ENCODE results near the gene TMED3.
"Not testable (repeated sequence)": the region's sequence is repeated elsewhere in the genome, so short reads cannot be mapped to it uniquely, and the experiment has no call there.

TMED3 gene

DNA sequence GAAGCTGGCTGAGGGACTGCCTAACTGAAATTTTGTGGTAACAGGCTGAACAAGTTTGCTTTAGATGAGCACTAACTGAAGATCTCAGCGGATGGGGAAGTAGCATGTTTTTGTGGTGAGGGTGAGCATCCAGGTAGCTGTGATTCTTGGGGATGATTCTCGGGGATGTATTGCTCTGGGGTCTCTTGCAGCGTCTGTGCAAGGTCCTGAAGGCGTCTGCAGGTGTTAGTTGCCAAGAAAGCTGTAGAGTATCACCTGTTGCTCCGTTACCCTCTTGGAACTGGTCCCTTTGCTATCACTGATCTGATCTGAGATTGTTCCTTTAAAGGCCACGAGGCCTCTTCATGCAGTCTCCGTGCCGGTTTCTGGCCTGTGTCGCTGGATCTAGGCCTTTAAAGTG lies 6.0 kb downstream of the TMED3 start:
- DNase-seq (ENCODE audit: low read depth in 2 of 2) = no peak

DNA sequence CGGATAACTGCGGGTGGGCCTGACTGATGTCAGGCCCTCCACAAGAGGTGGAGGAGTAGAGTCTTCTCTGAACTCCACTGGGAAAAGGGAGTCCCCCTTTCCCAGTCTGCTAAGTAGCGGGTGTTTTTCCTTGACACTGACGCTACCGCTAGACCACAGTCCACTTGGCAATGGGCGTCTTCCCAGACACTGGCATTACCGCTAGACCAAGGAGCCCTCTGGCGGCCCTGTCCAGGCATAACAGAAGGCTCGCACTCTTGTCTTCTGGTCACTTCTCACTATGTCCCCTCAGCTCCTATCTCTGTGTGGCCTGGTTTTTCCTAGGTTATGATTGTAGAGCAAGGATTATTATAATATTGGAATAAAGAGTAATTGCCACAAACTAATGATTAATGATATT lies 9.1 kb downstream of the TMED3 start:
- DNase-seq (ENCODE audit: low read depth in 2 of 2) = not testable (repeated sequence)

DNA sequence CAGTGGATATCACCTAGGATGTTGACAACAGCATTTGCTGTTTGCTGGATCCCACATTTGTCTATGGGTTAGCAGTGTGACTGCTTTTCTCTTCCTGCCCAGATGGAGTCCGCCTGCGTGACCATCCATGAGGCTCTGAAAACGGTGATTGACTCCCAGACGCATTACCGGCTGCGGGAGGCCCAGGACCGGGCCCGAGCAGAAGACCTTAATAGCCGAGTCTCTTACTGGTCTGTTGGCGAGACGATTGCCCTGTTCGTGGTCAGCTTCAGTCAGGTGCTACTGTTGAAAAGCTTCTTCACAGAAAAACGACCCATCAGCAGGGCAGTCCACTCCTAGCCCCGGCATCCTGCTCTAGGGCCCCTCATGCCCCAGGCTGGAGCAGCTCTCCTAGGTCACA lies 11.0 kb downstream of the TMED3 start:
- DNase-seq (ENCODE audit: low read depth in 2 of 2) = no peak

DNA sequence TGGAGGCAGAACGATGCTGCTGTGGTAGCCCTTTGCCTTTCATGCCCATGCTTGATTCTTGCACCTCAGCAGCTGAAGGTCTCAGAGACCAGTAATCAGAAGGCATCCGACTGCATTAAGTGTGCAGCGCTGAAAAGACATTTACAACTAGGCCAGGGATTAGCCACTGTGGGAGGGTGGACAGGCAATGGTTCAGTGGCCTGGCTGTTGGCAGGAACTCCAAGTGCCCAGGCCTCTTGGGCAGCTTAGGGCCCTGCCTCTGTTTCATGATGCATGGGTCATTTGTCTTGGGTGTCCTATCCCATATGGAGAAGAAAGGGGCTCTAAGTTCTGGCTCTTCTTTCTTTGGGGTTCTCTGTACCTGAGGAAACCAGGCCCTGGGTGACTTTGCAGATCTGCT lies 11.4 kb downstream of the TMED3 start:
- no peak for DNase-seq (ENCODE audit: low read depth in 2 of 2)

DNA sequence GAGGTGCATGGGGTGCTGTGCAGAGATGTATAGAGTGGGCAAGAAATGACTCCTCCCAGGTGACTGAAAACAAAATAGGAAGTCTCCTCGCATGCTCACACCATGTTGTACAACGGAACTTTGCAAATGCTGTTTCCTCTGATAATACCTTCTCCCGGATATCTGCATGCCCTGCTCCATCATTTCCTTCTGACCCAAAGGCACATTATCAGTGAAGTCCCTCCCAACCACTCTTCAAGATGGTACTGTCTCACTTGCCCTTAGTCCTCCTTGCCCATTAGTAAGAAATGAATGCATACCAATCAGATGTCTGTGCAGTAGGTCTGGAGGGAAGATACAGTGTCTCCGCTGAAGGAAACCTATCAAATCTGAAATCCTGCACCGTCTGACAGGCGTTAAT lies 12.0 kb downstream of the TMED3 start:
- DNase-seq (ENCODE audit: low read depth in 2 of 2) = no peak

DNA sequence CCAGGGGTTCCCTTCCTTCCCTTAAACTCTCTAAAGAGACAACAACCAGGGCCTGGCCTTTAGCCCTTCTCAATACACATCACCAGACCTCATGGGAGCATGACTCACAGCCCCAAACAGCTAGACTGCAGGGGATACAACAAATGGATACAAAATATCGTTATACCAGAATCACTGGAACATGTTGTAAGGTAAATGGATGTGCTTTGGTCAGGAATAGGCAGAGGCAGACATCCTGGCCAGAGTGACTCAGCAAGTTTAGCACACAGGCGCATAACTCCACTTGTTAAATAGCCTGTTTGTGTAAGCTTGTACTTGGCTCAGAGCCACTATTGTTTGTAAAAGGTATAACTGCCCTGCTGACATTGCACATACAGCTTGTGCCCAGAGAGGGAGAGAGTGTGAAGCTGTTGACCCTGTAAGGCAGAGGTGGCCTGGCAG lies 18.3 kb downstream of the TMED3 start:
- no peak for DNase-seq (ENCODE audit: low read depth in 2 of 2)

DNA sequence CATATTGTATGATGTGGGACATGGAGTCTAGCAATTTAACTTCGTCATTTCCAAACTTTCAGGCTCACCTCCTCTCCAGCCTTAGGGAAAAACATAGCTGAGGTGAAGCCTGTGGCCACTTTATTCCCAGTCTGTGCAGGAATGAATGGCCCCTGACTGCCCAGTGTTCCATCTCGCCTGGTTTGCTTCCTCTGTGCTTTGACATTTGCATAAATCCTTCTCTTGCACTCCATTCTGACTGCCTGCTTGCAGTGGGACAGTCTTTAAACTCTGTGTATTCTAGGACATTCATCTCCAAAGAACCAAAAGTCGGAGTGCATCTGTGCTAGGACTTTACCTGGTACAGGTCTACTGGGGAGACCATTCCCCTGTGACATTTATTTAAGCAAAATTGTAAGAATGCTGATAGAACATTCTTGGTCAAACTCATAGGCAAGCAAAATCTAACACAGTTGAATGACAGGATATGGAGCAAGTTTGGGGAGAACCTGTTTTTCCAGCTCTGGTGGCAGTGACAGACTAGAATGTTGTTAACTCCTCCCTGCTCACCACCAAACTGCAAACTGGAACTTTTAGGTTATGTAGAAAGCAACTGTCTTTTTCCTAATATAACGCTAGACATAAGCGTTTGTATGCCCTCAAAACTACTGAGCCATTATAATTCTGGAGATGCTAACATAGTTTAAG lies 22.1 kb downstream of the TMED3 start:
- DNase-seq (ENCODE audit: low read depth in 2 of 2) = no peak

DNA sequence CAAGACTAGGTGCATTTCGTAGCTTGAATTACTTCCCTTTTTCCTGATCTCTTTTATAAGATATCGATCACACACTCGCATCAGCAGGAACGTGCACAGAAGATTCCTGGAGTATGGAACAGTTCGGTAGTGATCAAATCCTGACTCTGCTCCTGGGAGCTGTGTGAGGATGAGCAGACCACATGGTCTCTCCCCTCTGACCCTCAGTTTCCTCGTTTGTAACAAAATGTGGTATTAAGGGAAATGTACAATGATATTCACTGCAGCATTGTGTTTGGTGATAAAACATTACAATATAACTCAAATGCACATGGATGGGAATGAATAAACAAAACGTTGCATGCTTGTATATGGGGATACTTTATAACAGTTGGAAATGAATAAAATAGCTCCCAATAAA lies 26.7 kb downstream of the TMED3 start:
- no peak for DNase-seq (ENCODE audit: low read depth in 2 of 2)

DNA sequence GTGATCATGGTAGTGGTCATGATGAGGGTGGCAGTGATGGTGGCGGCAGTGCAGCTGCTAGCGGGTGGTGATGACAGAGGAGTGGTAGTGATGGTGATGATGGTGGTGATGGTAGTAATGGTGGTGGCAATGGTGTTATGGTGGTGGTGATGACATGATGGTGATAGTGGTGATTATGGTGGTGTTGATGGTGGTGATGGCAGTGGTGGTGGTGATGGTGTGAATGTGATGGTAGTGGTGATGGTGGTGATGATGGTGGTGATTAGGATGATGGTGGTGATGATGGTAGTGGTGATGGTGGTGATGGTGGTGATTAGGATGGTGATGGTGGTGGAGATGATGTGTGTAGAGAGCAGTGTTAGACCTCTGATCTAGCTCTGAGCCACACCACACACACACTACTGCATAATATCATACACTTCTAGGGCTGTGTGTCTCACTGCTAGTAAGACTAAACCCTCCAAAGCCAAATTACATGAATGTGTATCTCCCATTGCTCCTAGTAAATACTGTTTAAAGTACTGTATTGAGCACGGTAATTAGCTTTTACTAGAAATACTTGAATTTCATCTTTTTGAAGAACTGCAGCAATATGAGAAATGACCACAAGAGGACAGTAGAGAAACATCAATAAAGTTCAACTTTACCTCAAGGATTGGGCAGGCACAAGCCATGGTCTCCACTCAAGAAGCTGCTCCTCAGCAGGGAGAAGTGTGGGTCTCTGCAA lies 28.8 kb downstream of the TMED3 start:
- DNase-seq (ENCODE audit: low read depth in 2 of 2) = no peak

DNA sequence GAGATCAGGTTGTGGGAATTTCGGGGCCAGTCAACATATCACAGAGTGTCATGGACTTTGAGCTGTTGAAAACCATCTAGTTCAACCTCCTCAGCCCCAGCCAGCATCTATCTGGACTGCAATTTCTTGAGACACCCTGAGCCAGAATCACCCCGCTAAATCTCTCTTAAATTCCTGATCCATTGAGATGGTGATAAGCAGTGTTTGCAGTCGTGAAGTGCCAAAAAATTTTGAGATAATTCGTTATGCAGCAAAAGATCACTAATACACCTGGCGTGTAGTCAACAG lies 29.3 kb downstream of the TMED3 start:
- DNase-seq (ENCODE audit: low read depth in 2 of 2) = no peak

DNA sequence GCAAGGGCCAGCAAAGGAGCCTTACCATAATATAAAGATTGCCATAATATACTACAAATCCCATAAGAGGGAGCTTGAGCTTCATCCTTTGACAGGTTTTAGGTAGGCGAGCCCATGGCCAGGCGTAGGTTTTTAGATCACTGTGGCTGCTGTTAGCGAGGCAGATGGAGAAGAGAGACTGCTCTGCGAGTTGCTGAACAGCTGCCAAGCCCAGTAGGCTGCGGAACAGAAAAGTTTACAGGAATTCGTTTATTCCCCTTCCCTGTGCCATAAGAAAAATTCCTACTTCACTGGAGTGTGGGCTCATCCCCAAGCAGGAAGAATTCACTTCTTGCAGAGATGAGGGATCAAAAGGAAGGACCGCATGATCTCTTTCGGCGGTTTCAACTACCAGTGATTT lies 30.5 kb downstream of the TMED3 start:
- no peak for DNase-seq (ENCODE audit: low read depth in 2 of 2)

DNA sequence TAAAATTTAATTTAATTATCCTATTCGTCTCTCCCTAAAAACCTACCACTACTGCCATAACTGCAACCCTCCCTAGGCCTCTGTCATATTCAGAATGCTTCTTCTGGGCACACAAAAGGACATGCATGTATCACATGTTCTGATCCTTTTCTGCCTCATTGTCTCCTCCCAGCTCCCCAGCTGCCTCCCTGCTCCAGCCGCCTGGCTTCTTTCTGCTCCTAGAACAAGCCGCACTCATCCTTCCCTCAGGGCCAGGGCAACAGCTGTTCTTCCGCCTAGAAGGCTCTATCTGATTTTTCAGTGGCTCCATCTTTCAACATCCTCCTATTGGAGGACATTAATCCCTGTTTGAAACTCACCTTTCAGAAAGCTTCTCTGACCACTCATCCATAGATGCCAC lies 38.6 kb downstream of the TMED3 start:
- DNase-seq (ENCODE audit: low read depth in 2 of 2) = no peak

DNA sequence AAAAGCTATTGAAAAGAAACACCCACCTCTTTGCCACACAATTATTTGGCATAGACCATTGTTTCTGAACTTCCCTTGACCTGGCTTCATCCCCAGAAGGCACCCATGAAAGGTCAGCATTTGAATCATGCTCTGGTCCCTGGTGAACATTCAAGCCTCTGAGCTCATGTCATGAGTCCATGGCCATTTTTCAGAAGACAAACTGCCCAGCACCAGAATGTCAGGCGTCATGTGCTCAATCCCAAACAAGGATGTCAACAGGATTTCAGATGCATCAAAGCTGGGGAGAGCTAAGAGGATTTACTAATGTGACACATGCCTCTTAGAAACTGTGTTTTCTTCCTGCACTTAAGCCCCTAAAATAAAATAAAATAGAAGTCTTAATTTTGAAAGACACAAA lies 41.3 kb downstream of the TMED3 start:
- no peak for DNase-seq (ENCODE audit: low read depth in 2 of 2)

DNA sequence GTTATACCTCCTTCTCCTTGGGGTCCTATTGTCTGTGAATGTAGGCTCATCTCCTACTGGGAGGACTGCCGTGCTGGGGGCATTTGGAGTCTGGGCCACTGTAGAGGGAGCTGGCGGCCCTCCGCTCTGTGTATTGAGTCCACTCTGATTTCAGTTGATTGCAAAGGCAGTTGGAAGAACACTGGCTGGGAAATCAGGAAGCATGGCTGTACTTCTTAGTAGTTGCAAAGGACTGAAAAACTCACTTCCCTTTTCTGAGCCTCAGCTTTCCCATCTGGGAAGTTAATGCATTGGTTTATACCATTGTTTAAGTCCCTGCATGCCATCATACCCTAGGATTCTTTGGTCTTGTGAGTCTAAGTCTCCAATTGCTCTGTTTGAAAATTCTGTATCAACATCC lies 46.7 kb downstream of the TMED3 start:
- no peak for DNase-seq (ENCODE audit: low read depth in 2 of 2)

DNA sequence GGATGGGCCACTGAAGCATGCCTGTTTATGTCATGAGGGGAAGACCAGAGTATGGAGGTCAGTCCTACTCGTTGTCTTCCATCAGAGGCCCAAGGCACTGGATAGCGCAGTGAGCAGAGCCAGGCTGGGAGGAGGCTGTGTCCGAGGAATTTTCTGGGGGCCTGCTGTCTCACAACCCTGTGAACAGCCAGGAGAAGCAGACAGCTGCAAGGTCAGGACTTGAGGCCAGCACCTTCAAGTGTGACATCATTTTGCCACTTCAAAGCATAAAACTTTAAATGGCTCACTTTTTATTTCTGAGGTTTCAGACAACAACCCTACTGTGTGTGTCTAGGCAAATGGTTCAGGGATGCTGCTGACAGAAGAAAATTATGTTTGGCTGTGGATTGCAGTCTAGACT lies 47.2 kb downstream of the TMED3 start:
- DNase-seq (ENCODE audit: low read depth in 2 of 2) = no peak

DNA sequence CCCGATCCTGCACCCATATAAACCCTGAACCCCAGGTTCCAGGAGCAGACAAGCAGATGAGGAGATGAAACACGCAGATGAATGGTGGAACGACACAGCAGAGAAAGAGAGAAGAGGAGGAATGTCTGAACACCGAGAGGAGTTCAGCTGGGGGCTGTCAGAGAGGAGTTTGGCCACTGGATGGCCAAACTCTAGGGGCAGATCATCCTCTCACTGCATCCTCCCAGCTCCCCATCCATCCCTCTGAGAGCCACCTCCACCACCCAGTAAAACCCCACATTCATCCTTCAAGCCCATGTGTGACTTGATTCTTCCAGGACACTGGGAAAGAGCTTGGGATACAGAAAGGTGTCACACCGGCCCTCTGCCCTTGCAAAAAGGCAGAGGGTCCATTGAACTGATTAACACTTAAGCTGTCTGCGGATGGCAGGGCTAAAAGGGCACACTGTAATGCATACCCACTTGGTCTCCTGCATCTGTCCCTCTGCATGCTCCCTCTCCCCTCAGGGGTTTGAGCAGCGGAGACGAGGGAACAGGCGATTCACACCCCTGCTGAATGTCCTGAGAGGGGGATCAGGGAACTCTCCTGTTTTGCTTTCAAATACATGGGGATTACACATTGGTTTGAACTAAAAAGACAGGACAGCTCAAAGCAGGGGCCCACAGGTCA lies 53.8 kb downstream of the TMED3 start:
- no peak for DNase-seq (ENCODE audit: low read depth in 2 of 2)

DNA sequence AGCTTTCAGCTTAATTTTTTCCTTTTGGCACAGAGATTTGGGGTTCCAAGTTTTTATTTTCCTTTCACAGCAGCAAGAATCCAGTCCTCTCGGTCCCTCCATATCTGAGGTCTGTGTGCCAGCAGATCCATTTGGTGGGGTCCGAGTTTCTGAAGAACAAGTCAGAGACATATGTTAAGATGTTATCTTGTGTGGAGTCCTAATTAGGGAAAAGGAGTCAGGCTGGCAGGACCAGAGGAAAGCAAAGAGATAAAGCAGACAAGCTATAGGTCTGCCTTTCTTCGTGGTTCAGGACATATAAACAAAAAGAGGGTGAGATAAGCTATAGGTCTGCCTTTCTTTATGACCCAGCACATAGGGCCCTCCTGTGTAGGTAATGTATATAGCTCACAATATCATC lies 54.9 kb downstream of the TMED3 start:
- DNase-seq (ENCODE audit: low read depth in 2 of 2) = no peak

DNA sequence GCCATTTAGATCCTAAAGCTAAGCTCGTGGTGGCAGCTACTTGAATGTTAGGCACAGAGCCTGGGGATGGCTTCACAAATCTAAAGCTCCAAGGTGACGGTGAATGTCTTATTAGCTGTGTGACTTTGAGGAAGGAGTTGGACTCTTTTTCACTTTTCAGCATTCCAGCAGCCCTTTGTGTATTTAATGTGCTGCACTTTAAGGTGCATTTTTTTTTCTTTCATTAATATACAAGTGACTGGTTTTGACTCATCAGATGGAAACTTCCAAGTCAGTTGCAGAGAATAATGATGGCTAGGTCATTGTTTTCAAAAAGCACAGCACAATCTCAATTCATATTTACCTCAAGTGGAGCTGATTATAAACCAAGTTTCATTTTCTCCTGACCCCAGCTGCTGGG lies 55.8 kb downstream of the TMED3 start:
- no peak for DNase-seq (ENCODE audit: low read depth in 2 of 2)

DNA sequence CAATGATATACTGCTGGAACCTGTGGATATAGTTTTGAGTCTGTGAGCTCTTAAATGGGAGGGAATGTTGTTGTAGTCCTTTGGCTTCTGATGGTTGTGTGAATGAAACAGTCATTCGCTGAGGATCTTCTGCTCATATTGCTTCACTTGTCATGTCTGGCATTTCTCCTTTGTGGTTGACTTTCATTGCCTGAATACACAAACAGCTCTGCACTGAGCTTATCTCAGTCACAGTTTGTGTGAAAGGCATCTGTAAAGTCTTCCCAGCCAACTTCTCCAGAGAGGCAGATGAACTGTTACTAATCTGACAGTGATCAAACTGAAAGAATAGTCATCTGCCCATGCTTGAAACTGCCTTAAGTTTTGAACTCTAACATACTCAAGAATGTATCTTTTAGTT lies 59.8 kb downstream of the TMED3 start:
- no peak for DNase-seq (ENCODE audit: low read depth in 2 of 2)

DNA sequence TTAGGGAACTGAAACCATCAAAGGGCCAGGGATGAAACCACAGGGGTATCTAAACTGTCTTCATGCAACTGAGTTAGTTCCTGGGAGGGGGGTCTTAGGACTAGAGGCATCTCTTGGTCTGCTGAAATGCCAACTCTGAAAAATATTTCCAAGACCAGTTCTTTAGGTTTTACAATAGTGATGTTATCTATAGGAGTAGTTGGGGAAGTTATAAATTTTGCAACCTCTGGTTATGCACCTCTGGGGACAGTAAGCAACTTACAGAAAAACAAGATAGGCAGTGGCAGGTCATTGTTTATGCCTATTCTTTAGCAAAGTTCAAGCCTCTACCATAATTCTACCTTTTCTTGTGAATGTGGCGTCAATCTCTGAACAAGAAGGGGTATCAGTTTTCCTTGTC lies 60.7 kb downstream of the TMED3 start:
- no peak for DNase-seq (ENCODE audit: low read depth in 2 of 2)

DNA sequence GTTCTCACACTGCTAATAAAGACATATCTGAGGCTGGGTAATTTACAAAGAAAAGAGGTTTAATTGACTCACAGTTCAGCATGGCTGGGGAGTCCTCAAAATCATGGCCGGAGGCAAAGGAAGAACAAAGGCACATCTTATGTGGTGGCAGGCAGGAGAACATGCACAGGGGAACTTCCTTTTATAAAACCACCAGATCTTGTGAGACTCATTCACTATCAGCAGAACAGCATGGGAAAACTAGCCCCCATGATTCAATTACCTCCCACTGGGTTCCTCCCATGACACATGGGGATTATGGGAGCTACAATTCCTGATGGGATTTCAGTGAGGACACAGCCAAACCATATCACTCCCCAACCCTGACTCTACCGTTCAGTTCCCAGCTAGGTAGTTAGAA lies 61.5 kb downstream of the TMED3 start:
- no peak for DNase-seq (ENCODE audit: low read depth in 2 of 2)

Measured in stimulated activated CD8-positive, alpha-beta memory T cell treated with anti-CD3 and anti-CD28 coated beads, Interleukin-7, amount 100 ng/mL, for 4 hours (primary cell).